T-helper 9 cell (primary cell): ENCODE results near the gene EP300.

Experiments used
- DNase-seq: peaks from one replicate; pipeline ENCODE4 v3.0.0-alpha.2; 2020

Gene EP300

DNA sequence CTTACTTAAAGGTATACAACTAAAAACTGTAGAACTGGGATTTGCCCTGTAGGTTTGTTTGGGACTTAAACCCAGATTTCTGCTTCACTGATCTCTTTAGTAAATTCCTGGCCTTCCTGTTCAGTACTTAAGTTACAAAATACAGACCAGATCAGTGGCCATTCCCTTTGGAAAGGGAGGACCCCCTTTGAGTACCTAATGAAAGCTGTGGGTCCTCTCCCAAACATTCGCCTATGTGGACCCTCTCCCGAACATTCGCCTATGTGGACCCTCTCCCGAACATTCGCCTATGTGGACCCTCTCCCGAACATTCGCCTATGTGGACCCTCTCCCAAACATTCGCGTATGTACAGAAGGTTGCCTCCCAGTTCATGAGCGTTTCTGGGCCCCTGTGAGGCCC is 123.0 kb downstream of the EP300 start:
- DNase-seq: no peak

DNA sequence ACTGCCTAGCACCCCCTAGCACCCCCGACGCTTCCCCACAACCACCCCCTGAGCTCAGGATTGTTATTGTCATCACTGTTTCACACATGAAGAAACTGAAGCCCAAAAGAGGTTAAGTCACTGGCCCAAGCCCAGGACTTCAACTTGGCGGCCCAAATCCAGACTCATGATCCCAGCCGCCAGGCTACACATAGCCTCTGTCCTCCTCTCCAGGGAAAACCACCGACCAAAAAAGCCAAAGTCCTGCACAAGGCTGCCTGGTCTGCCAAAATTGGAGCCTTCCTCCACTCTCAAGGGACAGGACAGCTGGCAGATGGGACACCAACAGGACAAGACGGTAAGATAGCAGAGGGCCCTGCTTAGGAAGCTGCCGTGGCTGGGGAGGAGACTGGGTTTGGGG is 123.5 kb downstream of the EP300 start:
- DNase-seq: no peak

DNA sequence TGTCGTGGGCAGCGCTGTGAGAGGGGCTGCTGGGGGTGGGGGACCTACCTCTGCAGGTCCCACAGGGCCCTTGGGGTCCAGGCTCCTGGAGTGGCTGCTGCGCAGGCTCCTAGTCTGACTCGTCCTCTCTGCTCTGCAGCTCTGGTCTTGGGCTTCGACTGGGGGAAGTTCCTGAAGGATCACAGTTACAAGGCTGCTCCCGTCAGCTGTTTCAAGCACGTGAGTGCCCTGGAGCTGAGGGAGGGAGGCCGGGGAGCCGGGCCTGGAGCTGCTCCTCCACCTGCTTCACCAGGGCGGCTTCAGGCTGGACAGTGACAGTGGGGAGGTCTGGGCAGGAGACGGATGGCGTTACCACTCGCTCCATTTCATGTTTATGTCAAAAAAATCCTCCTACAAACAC is 124.6 kb downstream of the EP300 start:
- DNase-seq: no peak

DNA sequence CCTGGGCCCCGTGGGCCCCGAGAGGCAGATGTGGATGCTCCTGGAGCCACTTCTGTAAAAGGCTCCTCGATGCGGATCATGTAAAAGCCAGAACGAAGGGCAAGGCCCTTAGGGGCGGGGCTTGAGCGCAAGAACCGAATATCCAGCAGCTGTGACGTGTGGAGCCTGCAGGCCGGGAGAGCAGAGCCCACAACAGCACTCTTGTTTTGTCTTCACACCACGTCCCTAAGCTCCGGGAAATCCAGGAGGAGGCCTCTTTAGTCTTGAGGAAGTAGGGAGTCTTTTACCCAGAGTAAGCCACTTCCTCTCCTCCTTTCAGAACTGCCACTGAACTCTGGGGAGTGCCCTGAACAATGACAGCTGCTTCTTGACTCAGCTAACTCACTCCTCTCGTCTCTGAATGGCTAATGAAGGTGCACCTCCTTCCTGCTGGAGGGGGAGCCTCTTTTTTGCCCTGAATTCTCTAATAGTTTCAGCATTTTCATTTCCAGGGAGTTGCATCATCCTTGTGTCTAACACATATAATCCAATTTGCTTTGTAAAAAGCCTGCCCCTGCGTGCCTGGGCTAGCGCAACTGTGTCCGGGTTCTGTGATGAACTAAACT is 125.3 kb downstream of the EP300 start:
- no peak for DNase-seq

DNA sequence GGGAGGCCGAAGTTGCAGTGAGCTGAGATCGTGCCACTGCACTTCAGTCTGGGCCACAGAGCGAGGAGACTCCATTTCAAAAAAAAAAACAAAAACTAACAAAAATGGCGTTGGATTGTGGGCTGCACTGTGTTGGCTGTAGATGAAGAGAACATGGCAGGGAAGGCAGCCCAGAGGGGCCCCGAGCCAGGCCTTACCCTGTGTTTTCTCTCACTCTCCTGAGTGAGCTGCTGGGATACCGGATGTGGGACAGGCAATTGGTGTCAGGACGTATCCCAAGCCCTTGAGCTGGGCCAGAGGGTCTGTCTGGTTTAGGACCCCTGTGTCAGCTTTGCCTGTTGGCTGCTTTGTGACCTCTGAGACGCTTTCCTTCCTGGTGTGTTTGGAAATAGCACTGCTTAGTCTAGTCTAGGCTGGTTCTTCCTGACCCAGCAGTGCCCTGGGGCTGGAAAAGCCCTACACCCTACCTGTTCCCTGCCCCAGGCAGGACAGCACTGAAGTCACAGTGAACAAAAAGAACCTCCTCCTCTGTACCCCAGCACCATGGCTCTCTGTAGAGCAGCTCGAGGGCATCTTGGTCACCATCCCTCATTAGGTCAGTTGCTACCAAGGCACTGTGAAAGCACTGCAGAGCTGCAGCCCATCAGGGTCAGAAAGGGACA is 130.6 kb downstream of the EP300 start:
- DNase-seq: no peak

DNA sequence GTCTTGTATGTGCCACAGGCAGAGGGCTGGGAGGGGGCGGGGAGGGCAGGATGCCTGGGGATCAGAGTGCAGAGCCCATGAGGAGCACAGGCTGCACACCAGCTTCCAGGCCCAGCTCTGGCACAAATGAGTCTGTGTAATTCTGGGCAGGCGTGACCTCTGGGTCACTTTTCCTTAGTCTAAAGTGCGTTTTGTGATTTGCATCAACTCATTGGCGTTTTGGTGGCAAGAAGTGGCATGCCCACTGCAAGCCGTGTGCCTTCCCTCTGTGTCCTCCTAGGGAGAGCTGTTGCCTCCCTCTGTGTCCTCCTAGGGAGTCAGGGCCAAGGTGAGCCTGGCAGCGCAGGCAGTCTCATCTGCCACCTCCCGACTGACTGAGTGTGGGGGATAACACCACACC is 131.1 kb downstream of the EP300 start:
- no peak for DNase-seq

DNA sequence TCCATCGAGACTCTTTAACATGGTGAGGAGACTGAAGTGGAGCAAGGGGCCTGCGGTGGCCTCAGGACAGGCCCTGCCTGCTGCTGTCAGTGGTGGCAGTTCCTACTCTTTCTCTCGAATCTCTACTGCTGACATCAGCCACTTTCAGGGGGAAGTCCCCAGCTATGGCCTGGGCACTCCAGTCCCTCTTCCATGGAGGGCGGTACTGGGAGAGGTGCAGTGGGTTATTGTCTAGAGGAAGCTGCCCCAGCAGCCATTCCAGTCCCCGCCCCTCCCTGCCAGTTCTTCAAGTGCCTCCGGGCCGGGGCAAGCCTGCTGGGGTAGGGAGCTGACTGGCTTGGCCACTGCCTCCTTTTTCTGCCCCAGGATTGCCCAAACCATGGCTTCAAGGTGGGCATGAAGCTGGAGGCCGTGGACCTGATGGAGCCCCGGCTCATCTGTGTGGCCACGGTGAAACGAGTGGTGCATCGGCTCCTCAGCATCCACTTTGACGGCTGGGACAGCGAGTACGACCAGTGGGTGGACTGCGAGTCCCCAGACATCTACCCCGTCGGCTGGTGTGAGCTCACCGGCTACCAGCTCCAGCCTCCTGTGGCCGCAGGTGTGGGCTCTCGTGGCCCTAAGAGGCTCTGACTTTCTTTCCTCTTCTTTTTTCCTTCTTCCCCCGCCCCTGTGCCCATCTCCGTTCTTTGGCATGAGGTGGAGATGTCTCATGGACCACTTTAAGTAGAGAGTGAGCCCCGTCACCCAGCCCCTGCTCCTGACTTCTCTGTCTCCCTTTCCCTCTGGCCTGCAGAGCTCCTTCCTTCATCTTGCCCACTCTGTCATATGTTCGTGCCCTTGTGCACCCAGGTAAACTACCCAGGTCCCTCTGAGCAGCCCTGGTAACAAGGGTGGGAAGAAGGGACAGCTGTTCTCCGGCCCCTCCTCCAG is 134.6 kb downstream of the EP300 start:
- no peak for DNase-seq

DNA sequence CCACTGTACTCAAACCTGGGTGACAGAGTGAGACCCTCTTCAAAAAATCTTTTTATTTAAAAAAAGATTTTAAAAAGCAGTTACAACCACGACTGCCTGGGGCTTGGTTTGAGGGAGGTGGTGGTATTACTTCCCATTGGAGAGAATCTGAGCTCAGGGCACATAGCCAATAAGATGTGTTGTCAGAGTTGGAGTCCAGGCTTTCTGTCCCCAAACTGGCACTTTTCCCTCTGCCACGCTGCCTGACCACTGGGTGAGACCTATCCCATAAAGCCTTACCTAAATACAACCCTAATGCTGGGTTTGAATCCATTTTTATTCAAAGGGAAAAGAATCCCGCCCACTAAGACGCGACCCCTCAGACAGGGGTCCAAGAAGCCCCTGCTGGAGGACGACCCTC is 136.8 kb downstream of the EP300 start:
- DNase-seq: no peak
